HG03045 (cell line): ENCODE data around the gene PUS7L.
"Not testable (repeated sequence)": the region's sequence is repeated elsewhere in the genome, so short reads cannot be mapped to it uniquely, and the experiment has no call there.

Source experiments
- ATAC-seq: cut with Tn5 transposase; IDR thresholded peaks from one replicate; pipeline ENCODE4 v1.9.1; 2021; ENCODE audit warnings: mild to moderate bottlenecking, moderate library complexity; ENCODE audit not compliant: unreplicated experiment

The PUS7L gene

GRCh38 chr12:43751360-43751759 is 7.2 kb downstream of the PUS7L start:
- not testable (repeated sequence) for ATAC-seq

GRCh38 chr12:43750814-43751213 is 7.8 kb downstream of the PUS7L start:
- no peak for ATAC-seq

- ATAC-seq, result no peak
These were observed 9.6 kb downstream of the PUS7L start for GRCh38 chr12:43749016-43749415.

GRCh38 chr12:43744826-43745225 is 13.8 kb downstream of the PUS7L start:
- no peak for ATAC-seq

- ATAC-seq, result no peak
These were observed 16.5 kb downstream of the PUS7L start for GRCh38 chr12:43742106-43742505.

- no peak for ATAC-seq
These were observed 18.0 kb downstream of the PUS7L start for GRCh38 chr12:43740511-43741100.

GRCh38 chr12:43737646-43738045 is 20.9 kb downstream of the PUS7L start:
- no peak for ATAC-seq

- no peak for ATAC-seq
These were observed 21.6 kb downstream of the PUS7L start for GRCh38 chr12:43736927-43737440.

GRCh38 chr12:43733687-43734086 is 24.9 kb downstream of the PUS7L start:
- no peak for ATAC-seq

GRCh38 chr12:43730283-43730682 is 28.3 kb downstream of the PUS7L start:
- ATAC-seq, result no peak

- ATAC-seq, result no peak
These were observed 29.9 kb downstream of the PUS7L start for GRCh38 chr12:43728698-43729097.

- ATAC-seq, result no peak
These were observed 30.5 kb downstream of the PUS7L start for GRCh38 chr12:43728117-43728516.

- no peak for ATAC-seq
These were observed 35.5 kb downstream of the PUS7L start for GRCh38 chr12:43723134-43723533.

- no peak for ATAC-seq
These were observed 36.0 kb downstream of the PUS7L start for GRCh38 chr12:43722621-43723020.

- no peak for ATAC-seq
These were observed 47.2 kb downstream of the PUS7L start for GRCh38 chr12:43711348-43711747.

GRCh38 chr12:43703772-43704171 is 54.8 kb downstream of the PUS7L start:
- ATAC-seq, result not testable (repeated sequence)

- not testable (repeated sequence) for ATAC-seq
These were observed 57.4 kb downstream of the PUS7L start for GRCh38 chr12:43701194-43701593.

GRCh38 chr12:43696154-43696553 is 62.4 kb downstream of the PUS7L start:
- no peak for ATAC-seq

GRCh38 chr12:43694879-43695278 is 63.7 kb downstream of the PUS7L start:
- ATAC-seq, result no peak

GRCh38 chr12:43692064-43692463 is 66.5 kb downstream of the PUS7L start:
- no peak for ATAC-seq

- ATAC-seq, result not testable (repeated sequence)
These were observed 73.1 kb downstream of the PUS7L start for GRCh38 chr12:43685491-43685890.

GRCh38 chr12:43676183-43676813 is 82.3 kb downstream of the PUS7L start:
- ATAC-seq, result peak; percentile 92
